ENCODE results near the gene LSM3.

LSM3 gene

GRCh38 chr3:14234251-14235002, 55.8 kb downstream of the LSM3 start:
- H3K4me1 ChIP-seq (ENCODE audit: low read length): no peaks in the 10 kb centered on the region
- TF ChIP-seq EZH2 (optimal IDR thresholded peaks at IDR 0.05; ENCODE audit: low read depth, low read length): no peak
- TF ChIP-seq, protein P1, sequence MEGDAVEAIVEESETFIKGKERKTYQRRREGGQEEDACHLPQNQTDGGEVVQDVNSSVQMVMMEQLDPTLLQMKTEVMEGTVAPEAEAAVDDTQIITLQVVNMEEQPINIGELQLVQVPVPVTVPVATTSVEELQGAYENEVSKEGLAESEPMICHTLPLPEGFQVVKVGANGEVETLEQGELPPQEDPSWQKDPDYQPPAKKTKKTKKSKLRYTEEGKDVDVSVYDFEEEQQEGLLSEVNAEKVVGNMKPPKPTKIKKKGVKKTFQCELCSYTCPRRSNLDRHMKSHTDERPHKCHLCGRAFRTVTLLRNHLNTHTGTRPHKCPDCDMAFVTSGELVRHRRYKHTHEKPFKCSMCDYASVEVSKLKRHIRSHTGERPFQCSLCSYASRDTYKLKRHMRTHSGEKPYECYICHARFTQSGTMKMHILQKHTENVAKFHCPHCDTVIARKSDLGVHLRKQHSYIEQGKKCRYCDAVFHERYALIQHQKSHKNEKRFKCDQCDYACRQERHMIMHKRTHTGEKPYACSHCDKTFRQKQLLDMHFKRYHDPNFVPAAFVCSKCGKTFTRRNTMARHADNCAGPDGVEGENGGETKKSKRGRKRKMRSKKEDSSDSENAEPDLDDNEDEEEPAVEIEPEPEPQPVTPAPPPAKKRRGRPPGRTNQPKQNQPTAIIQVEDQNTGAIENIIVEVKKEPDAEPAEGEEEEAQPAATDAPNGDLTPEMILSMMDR (IDR thresholded peaks at IDR 0.05; ENCODE audit: low read length): no peak
- no peak for TF ChIP-seq EZH2phosphoT487 (IDR thresholded peaks at IDR 0.05; ENCODE audit: low read length)
- no peaks in the 10 kb centered on the region for H3K36me3 ChIP-seq (replicated peaks; ENCODE audit: insufficient read depth, low read length)
- H3K9me3 ChIP-seq (replicated peaks; ENCODE audit: insufficient read depth, low read length): no peaks in the 10 kb centered on the region
- H2AFZ ChIP-seq (ENCODE audit: low read length): no peak overlapping the region
- DNase-seq: no peak
- H3K9ac ChIP-seq (ENCODE audit: low read length): no peak overlapping the region
- H3F3A ChIP-seq (ENCODE audit: insufficient read depth, low read length): no peaks in the 10 kb centered on the region
- H4K20me1 ChIP-seq (ENCODE audit: insufficient read depth, low read length): no peaks in the 10 kb centered on the region
- H3K27ac ChIP-seq (ENCODE audit: low read length): no peak overlapping the region
- H3K9me2 ChIP-seq (replicated peaks; ENCODE audit: insufficient read depth, low read length): no peaks in the 10 kb centered on the region
- no peak overlapping the region for H3K4me3 ChIP-seq (ENCODE audit: low read length)
- no peaks in the 10 kb centered on the region for H3K79me2 ChIP-seq (ENCODE audit: low read length)
- H3K27me3 ChIP-seq (replicated peaks; ENCODE audit: insufficient read depth, low read length): no peaks in the 10 kb centered on the region
- H3K4me2 ChIP-seq (ENCODE audit: low read depth, low read length): no peak overlapping the region

DNA sequence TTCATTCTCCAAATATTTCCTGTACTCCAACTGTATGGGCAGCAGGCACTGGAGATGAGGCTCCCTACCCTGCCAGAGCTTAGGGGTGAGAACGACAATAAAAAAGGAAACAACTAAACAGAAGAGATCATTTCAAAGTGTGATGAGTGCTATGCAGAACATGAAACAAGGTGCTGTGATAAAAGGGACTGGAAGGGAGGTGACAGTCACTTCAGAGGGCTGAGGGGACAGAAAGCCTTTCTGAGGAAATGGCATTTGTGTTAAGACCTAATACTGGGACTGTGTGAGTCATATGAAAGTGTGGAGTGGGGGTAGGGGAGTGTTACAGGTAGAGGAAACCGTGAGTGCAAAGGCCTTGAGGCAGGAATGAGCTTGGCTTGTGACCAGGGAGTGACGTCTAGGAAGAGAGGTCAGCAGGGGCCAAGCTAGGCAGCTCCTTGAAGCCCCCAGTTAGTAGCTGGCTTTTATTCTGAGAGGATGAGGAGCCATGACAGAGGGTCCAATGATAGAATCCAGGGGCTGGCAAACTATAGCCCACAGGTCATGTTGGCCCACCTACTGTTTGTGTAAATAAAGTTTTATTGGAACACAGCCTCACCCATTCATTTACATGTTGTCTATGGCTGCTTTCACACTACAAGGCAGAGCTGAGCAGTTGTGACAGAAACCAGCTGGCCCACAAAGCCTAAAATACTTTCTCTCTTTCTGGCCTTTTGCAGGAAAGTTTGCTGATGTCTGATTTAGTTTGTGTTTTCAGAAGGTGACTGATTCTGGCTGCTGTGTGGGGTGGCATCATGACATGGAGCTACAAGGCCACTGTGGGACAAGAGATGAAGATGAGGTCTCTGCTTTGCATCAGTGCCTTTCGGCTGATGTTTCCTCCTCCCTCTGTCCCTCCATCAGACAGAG, 56.6 kb downstream of the LSM3 start:
- no peaks in the 10 kb centered on the region for H3F3A ChIP-seq (ENCODE audit: insufficient read depth, low read length)
- H2AFZ ChIP-seq (ENCODE audit: low read length): no peak overlapping the region
- H4K20me1 ChIP-seq (ENCODE audit: insufficient read depth, low read length): no peaks in the 10 kb centered on the region
- no peak for DNase-seq
- no peak overlapping the region for H3K4me3 ChIP-seq (ENCODE audit: low read length)
- H3K9me3 ChIP-seq (replicated peaks; ENCODE audit: insufficient read depth, low read length): no peaks in the 10 kb centered on the region
- H3K9me2 ChIP-seq (replicated peaks; ENCODE audit: insufficient read depth, low read length): no peaks in the 10 kb centered on the region
- H3K36me3 ChIP-seq (replicated peaks; ENCODE audit: insufficient read depth, low read length): no peaks in the 10 kb centered on the region
- H3K4me1 ChIP-seq (ENCODE audit: low read length): no peaks in the 10 kb centered on the region
- H3K27ac ChIP-seq (ENCODE audit: low read length): no peak overlapping the region
- H3K79me2 ChIP-seq (ENCODE audit: low read length): no peaks in the 10 kb centered on the region
- no peak overlapping the region for H3K9ac ChIP-seq (ENCODE audit: low read length)
- H3K4me2 ChIP-seq (ENCODE audit: low read depth, low read length): no peak overlapping the region
- TF ChIP-seq, protein P1 (IDR thresholded peaks at IDR 0.05; ENCODE audit: low read length): no peak
- TF ChIP-seq EZH2phosphoT487 (IDR thresholded peaks at IDR 0.05; ENCODE audit: low read length) (no peak), EZH2 (optimal IDR thresholded peaks at IDR 0.05; ENCODE audit: low read depth, low read length) (no peak)
- no peaks in the 10 kb centered on the region for H3K27me3 ChIP-seq (replicated peaks; ENCODE audit: insufficient read depth, low read length)

- Histone ChIP-seq H3K9ac (ENCODE audit: low read length) (no peak overlapping the region), H3K27ac (ENCODE audit: low read length) (no peak overlapping the region), H3K4me3 (ENCODE audit: low read length) (no peak overlapping the region), H3K27me3 (replicated peaks; ENCODE audit: insufficient read depth, low read length) (no peaks in the 10 kb centered on the region), H3K79me2 (ENCODE audit: low read length) (no peaks in the 10 kb centered on the region), H3K9me2 (replicated peaks; ENCODE audit: insufficient read depth, low read length) (no peaks in the 10 kb centered on the region), H3K9me3 (replicated peaks; ENCODE audit: insufficient read depth, low read length) (no peaks in the 10 kb centered on the region), H2AFZ (ENCODE audit: low read length) (no peak overlapping the region), H3K4me2 (ENCODE audit: low read depth, low read length) (no peak overlapping the region), H3K4me1 (ENCODE audit: low read length) (no peaks in the 10 kb centered on the region), H4K20me1 (ENCODE audit: insufficient read depth, low read length) (no peaks in the 10 kb centered on the region), H3K36me3 (replicated peaks; ENCODE audit: insufficient read depth, low read length) (no peaks in the 10 kb centered on the region), H3F3A (ENCODE audit: insufficient read depth, low read length) (no peaks in the 10 kb centered on the region)
- TF ChIP-seq EZH2phosphoT487 (IDR thresholded peaks at IDR 0.05; ENCODE audit: low read length) (no peak), EZH2 (optimal IDR thresholded peaks at IDR 0.05; ENCODE audit: low read depth, low read length) (no peak)
- TF ChIP-seq, protein P1 (IDR thresholded peaks at IDR 0.05; ENCODE audit: low read length): no peak
- no peak for DNase-seq
Measured at GRCh38 chr3:14235912-14236295, 57.3 kb downstream of the LSM3 start.
